GM18508 (cell line): Measurements from ENCODE around the gene KANK4.
"Not testable (repeated sequence)": the region's sequence is repeated elsewhere in the genome, so short reads cannot be mapped to it uniquely, and the experiment has no call there.

Source experiments
- ATAC-seq: cut with Tn5 transposase; IDR thresholded peaks from one replicate; pipeline ENCODE4 v1.9.1; 2021; ENCODE audit warnings: moderate number of reproducible peaks; ENCODE audit not compliant: insufficient read depth, unreplicated experiment

Gene KANK4

DNA sequence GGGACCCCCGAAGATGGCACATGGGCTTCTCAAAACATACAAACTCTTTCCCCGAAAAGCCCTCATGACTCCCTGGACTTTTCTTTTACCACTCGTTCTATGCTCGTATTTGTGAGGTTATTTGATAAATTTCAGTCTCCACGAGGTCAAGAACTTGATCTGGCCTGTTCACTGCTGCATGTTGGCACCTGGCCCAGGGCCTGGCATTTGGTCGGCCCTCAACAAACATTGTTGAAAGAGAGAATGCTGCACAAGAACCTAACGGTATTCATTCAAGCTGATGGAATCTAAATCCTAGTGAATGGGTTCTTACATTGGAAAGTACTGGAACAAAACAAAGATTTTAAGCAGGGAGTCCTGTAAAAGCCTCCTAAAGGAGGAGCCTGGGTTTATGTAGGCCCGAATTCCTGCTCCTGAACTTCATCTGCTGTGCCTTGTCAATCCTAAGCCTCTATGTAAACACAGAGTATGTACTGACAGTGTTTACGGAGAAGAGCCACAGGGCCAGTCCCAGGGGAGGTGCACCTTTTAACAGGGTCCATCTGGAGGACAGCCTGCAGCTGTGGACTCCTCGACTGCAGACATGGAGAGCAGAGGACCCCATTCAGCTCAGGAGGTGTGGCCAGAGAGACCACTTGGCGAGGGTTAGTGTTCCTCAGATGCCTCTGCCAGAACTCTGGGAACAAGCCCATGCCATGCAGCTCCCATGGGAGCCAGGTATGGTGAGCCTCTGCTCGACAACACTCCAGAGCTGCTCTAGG lies 77.7 kb downstream of the KANK4 start:
- ATAC-seq: no peak

DNA sequence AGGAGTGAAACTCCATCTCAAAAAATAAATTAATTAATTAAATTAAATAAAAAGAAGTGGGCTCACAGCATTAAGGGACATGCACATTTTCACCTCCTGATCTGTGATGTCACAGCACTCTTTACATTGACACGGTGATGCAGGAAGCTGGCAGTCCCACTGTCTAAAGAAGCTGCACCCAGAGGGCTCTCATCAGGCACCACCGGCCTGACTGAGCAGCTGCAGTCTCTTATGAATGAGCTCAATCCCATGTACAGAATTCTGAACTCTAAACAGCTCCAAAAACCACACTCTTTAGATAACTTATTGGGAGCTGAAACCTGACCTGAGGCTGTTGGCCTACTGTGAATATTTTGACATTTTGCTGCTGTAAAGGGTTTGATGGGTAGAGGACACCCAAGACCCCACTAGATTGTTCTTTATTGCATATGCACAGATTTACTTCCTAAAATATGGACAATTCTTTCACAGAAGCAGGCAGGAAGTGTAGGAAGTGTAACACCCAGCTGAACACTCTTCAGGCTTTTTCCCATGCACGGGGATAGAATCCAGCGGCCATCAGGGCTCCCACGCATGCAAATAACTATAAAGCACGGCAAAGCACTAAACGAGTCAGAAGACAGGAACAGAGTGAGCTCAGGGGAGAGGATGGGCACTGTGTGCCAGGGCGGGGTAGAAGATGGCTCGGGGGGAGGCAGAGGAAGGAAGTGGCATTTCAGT lies 78.4 kb downstream of the KANK4 start:
- no peak for ATAC-seq

DNA sequence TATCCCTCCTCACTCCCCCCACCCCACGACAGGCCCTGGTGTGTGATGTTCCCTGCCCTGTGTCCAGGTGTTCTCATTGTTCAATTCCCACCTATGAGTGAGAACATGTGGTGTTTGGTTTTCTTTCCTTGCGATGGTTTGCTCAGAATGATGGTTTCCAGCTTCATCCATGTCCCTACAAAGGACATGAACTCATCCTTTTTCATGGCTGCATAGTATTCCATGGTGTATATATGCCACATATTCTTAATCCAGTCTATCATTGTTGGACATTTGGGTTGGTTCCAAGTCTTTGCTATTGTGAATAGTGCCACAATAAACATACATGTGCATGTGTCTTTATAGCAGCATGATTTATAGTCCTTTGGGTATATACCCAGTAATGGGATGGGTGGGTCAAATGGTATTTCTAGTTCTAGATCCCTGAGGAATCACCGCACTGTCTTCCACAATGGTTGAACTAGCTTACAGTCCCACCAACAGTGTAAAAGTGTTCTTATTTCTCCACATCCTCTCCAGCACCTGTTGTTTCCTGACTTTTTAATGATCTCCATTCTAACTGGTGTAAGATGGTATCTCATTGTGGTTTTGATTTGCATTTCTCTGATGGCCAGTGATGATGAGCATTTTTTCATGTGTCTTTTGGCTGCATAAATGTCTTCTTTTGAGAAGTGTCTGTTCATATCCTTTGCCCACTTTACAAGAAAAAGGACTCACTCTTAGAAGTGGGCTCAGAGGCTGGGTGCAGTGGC lies 79.4 kb downstream of the KANK4 start:
- not testable (repeated sequence) for ATAC-seq

DNA sequence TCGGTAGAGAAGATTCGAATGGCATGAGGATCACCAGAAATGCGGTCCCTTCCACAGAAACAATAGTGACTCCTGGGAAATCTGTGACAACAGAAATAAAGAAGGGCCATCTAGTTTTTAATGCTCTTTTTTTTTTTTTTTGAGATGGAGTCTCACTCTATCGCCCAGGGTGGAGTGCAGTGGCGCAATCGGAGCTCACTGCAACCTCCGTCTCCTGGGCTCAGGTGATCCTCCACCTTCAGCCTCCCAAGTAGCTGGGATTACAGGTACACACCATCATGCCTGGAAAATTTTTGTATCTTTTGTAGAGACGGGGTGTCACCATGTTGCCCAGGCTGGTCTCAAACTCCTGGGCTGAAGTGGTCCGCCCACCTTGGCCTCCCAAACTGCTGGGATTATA lies 80.7 kb downstream of the KANK4 start:
- ATAC-seq: no peak

DNA sequence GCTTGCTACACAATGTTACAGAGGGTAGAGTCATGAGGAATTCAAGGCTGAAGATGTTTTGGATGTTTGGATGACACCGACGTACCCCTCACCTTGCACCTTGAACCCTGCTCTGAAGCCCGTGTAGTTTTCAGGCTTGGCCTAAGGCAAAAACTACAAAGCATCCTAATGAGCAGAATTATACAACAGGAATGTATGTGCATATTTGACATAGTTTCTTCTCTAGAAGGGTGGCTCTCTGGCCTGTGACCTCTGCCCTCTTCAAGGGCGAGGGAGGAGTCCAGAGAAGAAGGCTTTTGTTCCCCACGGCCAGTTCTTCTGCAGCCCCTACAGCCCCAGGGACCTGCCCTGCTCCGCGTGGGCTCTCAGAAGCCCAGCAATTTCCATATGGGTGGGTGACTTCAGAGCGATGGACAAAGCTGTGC lies 81.3 kb downstream of the KANK4 start:
- ATAC-seq: no peak

DNA sequence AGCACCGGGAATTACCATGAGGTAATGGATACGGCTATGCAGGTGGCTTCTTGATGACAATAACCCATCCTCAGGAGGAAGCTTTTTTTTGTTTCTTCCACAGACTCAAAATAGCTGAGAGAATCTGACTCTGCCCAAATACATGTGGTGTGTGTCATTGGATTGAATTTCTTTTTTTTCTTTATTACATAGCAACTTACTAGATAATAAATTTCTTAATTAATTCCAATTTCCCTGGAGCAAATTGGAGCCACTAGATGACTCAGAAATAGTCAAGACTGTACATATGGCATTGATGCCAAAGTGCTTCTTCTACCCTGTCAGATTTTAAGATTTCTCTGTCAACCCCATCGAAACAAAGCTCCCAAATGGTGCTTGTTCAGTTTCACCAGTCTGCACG lies 81.9 kb downstream of the KANK4 start:
- ATAC-seq: no peak

DNA sequence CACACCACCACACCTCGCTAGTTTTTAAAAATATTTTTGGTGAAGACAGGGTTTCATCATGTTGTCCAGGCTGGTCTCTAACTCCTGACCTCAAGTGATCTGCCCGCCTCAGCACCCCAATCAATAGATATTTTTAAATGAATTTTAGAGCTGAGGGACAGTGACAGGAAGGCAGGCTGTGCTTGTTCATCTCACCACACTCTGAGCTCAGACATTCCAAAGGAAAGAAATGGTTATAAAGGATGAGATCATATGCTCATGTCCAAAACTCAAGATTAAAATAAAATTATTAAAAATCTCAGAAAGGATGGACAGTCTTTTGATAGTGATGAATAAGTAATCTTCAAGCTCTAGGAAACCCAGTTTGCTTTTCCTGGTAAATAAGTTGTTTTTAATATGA lies 83.7 kb downstream of the KANK4 start:
- no peak for ATAC-seq

DNA sequence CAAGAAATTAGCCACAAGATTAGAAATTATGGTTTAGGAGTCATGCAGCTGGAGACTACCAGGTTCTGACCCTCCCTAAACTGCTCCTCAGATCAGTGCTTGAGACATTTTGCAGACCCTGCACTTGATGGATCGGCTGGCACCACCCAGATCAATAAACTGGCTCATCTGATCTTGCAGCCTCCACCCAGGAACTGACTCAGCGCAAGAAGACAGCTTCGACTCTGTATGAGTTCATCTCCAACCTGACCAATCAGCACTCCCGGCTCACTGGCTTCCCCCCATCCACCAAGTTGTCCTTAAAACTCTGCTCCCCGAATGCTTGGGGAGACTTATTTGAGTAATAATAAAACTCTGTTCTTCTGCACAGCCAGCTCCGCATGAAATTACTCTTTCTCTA lies 84.5 kb downstream of the KANK4 start:
- ATAC-seq: no peak

DNA sequence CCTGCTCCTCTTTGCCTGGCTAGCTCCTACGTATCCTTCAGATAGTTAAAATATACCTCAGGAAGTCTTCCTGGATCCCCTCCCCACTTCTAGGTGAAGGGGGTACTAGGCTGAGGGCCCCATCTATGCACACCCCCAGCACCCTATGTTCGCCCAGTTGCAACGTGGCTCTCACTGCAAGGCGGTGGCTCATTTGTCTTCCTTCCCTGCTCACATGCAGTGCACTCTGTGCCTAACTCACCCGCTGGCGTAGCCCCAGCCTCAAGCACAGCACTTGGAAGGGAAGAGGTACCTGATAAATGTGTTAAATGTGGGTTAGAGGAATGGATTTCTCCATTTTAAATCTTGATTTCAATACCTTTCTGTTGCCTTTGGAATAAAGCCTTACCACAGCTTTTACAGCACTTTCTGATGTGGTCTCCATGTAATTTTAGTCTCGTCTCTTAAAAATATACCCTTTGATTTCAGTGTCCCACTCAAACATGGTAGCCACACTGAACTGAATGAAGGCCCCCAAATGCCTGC lies 85.2 kb downstream of the KANK4 start:
- no peak for ATAC-seq

DNA sequence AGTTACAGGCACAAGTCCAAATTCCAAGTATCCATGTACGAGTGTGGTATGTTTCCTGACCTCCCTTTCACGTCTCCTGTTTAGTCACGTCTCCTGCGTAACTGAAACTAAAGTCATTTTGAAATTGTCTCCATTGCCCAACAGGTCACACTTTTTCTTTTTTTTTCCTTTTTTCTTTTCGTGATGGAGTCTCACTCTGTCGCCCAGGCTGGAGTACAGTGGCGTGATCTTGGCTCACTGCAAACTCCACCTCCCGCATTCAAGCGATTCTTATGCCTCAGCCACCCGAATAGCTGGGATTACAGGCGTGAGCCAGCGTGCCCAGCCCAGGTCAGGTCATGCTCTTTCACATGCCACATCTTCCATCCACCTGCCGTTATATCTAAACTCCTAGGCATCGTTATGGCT lies 86.4 kb downstream of the KANK4 start:
- ATAC-seq: no peak

DNA sequence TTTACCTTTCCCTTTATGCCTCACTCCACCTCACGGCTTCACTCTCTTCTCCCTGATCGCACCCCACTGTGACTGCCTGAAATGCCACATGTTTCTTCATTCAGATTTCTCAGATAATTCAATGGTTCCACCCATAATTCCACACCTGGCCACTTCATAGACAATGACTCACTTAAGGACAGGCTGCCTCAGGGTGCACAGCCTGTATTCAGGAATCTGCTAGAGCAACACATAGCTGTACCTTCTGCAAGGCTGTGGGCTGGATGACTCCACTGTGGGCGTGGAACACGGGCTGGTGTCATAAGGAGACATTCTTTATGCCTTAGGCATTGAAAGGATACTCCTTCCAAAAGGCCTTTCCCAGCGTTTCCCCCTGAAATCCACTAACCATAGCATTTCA lies 88.5 kb downstream of the KANK4 start:
- ATAC-seq: no peak

DNA sequence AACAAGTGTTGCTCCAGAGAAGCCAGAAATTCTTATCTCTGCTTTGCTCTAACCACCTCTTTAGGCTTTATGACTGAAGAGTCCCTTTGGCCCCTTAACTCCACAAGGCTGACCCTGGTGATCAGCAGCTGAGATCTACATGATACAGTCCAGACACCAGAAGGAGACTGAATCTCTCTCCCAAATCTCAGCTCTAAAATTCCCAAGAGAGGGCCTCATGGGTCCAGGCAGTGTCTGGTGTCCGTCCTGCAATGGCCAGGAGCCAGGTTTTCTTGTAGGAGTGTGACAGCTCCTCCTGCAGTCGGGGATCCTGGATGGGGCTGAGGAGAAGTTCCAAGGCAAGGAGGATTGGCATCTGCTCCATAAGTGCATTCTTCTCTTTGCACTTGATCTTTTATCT lies 89.3 kb downstream of the KANK4 start:
- ATAC-seq: no peak

DNA sequence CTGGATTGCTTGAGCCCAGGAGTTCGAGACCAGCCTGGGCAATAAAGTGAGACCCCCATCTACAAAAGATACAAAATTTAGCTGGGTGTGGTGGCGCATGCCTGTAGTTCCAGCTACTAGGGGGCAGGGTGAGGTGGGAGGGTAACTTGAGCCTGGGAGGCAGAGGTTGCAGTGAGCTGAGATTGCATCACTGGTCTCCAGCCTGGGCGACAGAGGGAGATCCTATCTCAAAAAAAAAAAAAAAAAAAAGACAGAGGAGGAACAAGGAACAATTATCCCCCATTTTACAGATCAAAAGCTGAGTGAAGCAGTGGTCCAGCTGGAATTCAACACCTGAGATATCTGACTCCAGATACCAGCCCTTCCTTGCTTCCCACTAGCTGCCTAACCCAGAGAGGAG lies 89.8 kb downstream of the KANK4 start:
- ATAC-seq: no peak

DNA sequence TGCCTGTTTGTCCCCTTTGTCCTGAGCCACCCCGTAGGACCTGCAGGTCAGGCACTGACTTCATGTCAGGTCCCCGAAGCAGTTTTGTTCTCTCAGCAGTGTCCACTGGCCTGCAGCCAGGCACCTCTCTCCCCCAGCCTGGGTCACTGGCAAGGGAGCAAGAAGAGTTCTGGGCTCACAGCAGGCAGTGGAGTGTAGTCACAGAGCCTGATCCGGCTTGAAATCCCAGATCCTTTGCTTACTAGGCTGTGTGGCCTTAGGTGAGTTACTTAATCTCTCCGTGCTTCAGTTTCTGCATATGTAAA lies 90.4 kb downstream of the KANK4 start:
- ATAC-seq: no peak

DNA sequence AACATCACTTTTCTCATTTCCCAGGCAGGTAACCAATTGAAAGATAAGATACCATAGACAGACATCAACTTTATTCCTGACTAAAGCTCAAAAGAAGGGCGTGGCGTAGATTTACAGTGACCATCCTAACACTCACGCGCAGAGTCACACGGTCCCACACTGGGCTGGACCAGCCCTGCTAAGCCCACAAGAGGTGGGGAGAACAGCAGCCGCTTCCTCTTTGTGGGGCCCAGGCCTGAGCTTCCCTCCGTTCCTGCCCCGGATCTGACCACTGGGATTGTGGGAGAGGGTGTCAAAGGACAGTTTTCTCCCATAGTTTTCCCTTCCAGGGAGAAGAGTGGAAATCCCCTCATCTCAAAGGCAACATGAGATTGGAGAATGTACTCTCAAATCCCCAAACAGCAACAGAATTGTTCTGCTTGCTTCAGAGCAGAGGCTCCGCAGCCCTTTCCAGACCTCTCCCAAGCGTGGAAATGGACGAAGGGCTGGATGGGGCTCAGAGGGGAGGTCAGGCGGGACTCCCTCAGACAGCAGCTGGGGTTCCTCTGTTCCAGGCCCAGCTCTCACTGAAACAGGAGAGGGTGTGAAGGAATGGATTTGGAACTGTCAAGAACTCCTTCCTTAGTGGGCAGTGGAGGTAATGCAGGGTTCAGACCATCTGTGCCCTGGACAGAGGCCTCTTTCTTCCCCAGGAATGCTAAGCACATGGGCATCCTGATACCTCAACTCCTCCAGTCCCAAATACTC lies 90.9 kb downstream of the KANK4 start:
- no peak for ATAC-seq

DNA sequence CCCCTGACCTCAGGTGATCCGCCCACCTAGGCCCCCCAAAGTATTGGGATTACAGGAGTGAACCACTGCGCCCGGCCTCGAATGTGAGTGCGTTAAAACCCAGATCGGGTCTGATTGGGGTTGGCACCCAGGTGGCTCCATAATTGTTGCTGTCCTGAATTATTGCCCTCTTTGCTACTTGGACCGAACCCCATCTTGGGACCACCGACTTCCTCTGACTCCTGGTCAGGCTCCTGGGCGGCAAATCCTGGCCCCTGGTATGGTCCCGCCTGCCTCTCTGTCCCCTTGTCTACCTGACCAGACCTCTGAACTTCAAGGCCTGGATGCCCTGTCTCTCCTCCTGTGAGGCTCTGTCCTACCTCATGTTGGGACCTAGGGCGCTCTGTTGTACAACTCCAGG lies 91.7 kb downstream of the KANK4 start:
- ATAC-seq: no peak

DNA sequence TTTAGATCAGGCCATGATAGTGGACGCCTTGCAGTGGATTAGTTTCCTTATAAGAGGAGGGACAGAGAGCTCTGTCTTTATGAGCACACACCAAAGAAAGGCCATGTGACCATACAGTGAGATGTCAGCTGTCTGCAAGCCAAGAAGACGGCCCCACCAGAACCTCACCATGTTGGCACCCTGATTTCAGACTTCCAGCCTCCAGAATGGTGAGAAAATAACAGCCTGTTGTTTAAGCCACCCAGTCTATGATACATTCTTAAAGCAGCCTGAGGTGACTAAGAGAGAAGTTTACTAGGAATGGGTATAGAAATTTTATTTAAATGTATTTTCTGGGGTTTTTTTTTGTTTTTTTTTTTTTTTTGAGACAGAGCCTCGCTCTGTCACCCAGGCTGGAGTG lies 95.1 kb downstream of the KANK4 start:
- no peak for ATAC-seq

DNA sequence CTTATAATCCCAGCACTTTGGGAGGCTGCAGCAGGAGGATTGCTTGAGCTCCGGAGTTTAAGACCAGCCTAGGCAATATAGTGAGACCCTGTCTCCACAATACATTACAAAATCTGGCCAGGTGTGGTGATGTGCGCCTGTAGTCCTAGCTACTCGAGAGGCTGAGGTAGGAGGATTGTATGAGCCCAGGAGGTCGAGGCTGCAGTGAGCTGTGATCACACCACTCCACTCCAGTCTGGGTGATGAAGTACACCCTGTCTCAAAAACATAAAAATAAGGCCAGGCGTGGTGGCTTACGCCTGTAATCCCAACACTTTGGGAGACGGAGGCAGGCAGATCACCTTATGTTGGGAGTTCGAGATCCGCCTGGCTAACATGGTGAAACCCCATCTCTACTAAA lies 96.9 kb downstream of the KANK4 start:
- ATAC-seq: no peak

DNA sequence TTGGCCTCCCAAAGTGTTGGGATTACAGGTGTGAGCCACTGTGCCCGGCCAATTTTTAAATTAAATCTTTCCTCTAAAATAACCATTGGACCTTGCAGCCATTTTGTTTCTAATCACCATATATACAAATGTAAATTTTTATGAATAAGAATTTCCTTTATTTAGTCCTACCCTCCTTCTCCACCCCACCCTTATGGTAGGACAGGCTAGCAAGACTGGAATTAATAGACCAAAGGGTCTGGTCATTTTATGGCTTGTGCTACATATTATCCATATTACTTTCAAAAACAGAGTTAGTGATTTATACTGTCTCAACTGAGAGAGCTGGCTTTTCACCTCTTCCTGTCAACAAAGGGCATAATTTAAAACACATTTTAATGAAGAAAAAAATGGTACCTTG lies 98.1 kb downstream of the KANK4 start:
- no peak for ATAC-seq

DNA sequence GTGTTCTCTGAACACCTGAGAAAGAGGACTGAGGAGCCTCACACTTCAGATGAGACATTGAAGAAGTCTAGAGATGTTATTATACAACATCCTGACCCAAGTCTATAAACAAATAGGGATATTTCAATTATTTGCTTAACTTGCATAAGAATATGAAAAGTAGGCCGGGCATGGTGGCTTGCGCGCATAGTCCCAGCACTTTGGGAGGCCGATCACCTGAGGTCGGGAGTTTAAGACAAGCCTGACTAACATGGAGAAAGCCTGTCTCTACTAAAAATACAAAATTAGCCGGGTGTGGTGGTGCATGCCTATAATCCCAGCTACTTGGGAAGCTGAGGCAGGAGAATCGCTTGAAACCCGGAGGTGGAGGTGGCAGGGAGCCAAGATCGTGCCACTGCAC lies 98.8 kb downstream of the KANK4 start:
- not testable (repeated sequence) for ATAC-seq

DNA sequence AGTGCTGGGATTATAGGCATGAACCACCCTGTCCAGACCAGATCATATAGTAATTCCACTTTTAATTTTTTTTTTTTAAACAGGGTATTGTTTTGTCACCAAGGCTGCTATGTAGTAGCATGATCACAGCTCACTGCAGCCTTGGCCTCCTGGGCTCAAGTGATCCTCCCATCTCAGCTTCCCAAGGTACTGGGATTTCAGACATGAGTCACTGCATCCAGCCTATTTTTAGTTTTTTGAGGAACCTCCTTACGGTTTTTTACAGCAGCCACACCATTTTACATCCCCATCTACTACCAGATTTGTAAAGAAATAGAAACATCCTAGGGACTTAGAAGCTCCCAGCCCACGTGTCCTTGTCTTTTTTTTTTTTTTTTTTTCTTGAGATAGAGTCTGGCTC lies 100.6 kb downstream of the KANK4 start:
- ATAC-seq: no peak
